Measurements from ENCODE around the gene B4GALNT2.
"Not testable (repeated sequence)": the region's sequence is repeated elsewhere in the genome, so short reads cannot be mapped to it uniquely, and the experiment has no call there.

Gene B4GALNT2

GRCh38 chr17:49132699-49133364, at the start of gene B4GALNT2:
Gene B4GALNT2, plus strand, starts transcription at chr17:49132769. Its CDS starts 24 bp downstream, at chr17:49132793.
- ATAC-seq = peak; percentile 17 to 25

GRCh38 chr17:49085046-49085445, 47.5 kb upstream of the B4GALNT2 start:
- not testable (repeated sequence) for ATAC-seq

- no peak for ATAC-seq
Measured at GRCh38 chr17:49085565-49086315, 46.8 kb upstream of the B4GALNT2 start.

GRCh38 chr17:49086316-49086605, 46.3 kb upstream of the B4GALNT2 start:
- ATAC-seq = no peak

DNA sequence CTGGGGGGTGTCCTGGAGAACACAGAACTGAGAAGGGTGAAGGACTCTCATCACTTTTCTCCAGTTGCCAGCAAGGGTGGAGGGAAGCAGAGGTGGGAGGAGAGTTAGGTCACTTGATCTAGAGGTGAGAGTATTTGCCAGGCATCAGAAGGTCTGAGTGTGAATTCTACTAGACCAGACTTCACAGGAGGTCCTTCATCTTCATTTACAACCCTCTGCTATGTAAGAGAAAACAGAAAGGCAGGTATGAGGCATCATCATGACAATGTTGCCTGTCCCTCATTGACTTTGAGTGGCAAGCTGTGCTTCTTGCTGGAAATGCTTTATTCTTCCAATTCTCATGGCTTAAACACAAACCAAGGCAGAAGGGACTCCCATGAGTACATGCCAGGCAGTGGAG, 45.9 kb upstream of the B4GALNT2 start:
- no peak for ATAC-seq

DNA sequence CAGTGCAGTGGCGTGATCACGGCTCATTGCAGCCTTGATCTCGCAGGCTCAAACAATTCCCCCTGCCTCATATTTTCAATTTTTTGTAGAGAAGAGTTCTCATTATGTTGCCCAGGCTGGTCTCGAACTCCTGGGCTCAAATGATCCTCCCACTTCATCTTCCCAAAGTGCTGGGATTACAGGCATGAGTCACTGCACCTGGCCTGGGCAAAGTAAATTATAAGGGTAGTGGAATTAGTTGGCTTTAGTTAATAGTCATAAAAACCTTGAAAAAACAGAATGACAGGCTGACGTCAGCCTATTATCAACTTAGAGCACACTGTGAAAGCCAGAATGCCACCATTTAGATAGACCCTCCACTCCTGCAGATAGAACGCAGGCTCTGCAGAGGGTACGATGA, 43.5 kb upstream of the B4GALNT2 start:
- ATAC-seq = no peak

DNA sequence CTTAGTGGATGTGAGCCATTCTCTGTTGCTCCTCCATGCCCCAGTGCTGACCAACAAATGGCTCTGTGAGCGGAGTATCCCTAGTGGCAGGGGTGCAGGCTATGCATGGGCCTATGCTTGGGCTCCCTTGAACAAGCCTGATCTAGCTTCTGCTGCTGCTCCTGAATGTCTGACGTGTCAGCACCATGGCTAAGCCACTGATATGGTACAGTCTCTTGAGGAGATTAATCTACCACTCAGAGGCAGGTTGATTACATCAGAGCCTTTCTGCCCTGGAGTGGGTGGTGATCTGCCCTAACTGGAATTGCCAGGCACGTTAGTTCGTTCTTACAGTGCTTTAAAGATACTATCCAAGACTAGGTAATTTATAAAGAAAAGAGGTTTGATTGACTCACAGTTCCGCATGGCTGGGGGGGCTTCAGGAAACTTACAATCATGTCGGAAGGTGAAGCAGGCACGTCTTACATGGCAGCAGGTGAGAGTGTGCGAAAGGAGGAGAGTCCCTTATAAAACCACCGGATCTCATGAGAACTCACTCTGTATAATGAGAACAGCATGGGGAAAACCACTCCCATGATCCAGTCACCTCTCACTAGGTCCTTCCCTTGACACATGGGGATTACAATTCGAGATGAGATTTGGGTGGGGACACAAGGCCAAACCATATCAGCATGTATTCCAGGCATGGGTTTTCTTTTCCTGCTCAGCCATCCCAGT, 41.5 kb upstream of the B4GALNT2 start:
- ATAC-seq = no peak

- no peak for ATAC-seq
Measured at GRCh38 chr17:49093131-49093530, 39.4 kb upstream of the B4GALNT2 start.

GRCh38 chr17:49100601-49101000, 32.0 kb upstream of the B4GALNT2 start:
- no peak for ATAC-seq

GRCh38 chr17:49101054-49101534, 31.5 kb upstream of the B4GALNT2 start:
- no peak for ATAC-seq

DNA sequence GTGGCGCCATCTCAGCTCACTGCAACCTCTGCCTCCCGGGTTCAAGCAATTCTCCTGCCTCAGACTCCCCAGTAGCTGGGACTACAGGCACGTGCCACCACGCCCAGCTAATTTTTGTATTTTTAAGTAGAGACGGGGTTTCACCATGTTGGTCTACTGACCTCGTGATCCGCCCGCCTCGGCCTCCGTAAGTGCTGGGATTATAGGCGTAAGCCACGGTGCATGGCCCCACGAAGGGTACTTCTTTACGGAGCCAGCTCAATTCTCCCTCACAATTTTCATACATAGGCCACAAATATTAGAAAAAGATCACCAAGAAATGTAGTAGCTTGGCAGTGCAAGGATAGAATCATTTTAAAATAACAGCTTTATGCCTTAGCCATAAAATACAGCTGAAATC, 29.2 kb upstream of the B4GALNT2 start:
- not testable (repeated sequence) for ATAC-seq

DNA sequence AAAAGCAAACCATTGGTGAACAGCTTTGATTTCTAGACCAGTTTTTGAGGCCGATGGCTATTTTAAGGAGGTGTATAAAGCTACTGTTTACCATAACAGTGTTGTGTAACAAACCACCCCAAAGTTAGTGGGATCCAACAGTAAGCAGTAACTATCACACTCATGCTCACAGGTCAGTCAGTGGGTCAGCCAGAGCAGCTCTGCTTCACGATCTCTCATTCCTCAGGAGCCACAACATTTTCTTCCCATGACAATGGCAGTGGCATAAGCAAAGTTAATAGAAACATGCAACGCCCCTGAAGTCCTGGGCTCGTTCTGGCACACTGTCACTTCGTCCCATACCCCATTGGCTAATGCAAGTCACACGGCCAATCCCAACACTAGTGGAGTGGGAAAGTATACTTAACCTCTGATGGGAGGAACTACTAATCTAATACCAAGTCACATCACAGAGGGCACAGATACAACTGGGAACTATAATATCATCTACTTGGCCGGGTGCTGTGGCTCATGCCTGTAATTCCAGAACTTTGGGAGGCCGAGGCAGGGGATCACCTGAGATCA, 28.0 kb upstream of the B4GALNT2 start:
- ATAC-seq = no peak

DNA sequence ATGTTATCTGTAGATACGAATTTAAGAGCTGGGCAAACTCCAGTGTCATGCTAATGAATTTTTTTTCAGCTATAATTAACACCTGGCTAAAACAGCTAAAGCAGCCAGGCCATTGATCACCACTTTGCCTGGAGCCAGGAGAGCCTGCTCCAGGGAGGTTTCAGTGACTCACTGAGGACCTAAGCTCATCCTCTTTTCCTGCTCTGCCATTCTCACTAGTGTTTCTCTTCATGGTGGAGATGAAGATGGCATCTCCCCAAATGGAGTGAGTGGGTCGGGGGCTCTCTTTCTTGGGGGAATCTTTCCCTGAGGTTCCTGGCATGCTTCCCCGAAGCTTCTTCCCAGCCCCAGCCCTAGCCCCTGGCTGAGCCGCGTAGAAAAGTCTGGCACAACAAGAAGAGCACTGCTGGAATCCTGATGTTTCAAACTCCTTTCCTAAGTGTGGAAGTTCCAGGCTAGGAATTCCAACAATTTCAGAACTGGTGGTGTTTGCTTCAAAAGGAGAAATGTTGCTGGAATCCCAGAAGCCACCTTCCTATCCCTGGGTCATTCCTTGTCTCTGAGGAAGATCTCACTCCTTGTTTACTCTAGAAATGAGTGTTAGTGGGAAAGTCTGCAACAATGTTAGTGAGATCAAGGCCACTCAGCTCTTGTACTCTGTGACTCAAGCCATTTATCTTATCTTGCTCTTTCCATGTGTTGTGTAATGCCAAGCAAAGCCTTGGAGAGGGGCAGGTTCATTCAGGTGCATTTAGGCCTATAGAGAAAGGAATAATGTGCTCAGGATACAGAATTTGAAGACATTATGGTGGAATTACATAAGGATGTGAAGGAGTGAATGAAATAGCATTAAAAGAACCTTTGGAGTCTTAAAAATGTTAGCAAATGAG, 26.0 kb upstream of the B4GALNT2 start:
- ATAC-seq = no peak

DNA sequence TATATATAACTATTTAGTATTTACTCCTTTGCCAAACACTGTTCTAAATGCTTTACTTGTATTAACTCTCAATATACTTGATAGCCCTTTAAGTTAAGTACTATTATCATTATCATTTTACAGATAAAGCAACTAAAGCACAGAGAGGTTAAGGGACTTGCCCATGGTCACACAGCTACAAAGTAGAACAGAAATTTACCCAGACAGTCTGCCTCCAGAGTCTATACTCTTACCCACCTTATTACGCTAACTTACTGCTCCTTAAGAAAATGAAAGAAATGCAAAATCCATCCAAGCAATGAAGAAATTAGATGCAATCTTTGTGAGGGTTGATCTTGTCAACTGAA, 25.4 kb upstream of the B4GALNT2 start:
- no peak for ATAC-seq

DNA sequence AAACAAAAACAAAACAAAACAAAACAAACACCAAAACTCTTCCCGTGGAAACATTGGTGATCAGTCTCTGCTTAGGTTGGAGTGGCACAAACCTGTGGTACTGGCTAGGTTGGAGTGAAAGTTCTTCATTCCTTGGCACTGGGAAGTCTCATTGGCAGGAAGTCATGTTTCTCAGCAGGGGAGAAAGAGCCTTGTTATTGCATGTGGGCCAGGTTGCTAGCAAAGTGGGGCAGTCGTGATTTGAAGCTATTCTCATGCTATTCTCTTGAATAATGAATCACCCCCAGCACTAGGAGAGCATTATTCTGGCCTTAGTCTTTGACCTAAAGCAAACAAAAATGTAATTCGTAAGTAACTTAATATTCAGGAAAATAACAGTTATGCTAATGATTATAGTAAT, 24.3 kb upstream of the B4GALNT2 start:
- ATAC-seq = no peak

GRCh38 chr17:49110509-49110908, 22.1 kb upstream of the B4GALNT2 start:
- ATAC-seq = no peak

GRCh38 chr17:49111934-49112333, 20.6 kb upstream of the B4GALNT2 start:
- ATAC-seq = no peak

- no peak for ATAC-seq
Measured at GRCh38 chr17:49112936-49113335, 19.6 kb upstream of the B4GALNT2 start.

DNA sequence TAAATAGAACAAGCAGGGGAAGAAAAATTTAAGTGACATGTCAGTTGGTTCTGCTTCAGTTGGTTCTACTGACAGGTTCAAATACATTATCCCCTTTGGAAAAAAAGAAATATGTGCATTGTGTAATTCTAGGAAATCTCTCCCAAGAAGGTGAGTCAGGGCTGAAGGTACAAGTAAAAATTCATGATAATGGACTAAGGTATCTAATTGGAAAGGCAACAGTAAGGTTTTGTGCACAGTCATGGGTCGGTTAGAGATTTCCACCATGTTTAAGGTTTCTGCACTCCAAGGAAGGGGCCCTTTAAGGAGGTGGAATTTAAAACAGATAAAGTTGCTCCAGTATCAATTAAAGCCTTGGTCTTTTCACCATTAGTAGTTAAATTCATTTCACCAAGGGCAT, 17.9 kb upstream of the B4GALNT2 start:
- ATAC-seq = no peak

DNA sequence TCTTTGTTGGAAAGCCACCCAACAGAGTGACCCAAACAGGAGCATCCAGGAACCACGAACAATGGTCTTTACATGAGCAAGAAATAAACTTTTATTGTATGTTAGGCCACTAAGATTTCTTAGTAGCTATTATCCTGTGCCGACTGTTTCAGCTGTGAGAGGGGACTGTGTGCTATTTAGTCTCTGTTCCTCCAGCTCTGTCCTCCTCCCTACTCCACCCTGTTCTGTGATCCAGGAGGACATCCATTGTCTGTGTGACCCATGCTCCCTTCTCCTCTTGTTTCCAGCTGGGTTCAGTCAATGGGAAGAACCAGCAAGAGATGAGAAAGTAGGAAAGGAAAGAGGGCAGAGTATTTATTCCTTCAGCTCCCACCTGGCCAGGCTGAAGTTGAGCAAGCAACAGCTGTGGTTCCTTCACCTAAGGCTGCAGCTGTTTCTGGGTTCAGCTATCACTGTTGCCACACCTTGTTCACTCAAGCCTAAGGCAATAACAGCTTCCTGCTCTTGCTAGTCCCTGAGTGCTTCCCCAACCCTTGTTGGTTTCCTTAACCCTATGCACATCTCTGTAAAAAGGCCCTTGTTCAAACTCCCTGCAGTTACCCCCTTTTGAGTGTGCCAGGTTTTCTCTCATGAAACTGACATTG, 14.9 kb upstream of the B4GALNT2 start:
- no peak for ATAC-seq

- no peak for ATAC-seq
Measured at GRCh38 chr17:49120166-49120565, 12.4 kb upstream of the B4GALNT2 start.

DNA sequence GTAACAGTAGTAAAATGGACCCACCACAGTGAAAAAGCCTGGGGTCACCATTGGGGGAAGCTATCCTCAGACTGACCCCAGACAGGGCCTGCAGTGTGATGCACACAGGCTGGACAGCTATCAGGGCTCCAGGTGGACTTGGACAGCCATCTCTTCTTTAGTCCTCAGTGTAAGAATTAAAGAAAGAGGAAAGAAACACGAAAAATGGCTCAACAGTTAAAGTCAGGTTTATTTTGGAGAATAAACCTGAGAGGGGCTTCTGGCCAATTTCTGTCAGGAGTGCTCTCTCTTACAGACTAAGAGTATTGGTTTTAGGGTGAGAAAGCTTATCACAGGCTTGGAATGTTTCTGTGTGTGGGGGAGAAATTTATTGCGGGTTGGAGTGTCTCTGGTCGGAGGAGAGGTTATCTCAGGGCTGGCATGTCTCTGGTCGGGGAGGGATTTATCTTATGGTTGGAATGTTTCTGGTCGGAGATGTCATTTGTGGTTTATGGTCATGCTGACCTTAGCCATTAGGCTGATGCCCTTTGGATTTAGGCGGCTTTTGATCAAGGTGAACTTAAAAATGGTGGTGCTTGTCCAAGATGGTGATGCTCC, 10.8 kb upstream of the B4GALNT2 start:
- no peak for ATAC-seq

Data from activated CD4-positive, CD25-positive, alpha-beta regulatory T cell treated with anti-CD3 and anti-CD28 coated beads, Interleukin-2, amount 50 U/mL, for 24 hours (primary cell).